Forelimb muscle (tissue), 1 donor: ENCODE results near the gene ZBTB8A. TPM values are rescaled to one million over a fixed set of nuclear protein-coding genes. Genes with fewer than 3 reads are reported as not detected.

Experiments used
- DNase-seq: peaks from one replicate; pipeline ENCODE4 v3.0.0-alpha.2; 2013; ENCODE audit warnings: low read depth
- polyA plus RNA-seq: library from polyadenylated mRNA; unstranded; fragments of 120-200 nt; gene quantifications from one replicate; pipeline ENCODE4 v1.2.1, GENCODE V29; 2013; ENCODE audit not compliant: insufficient read length

ZBTB8A gene
- polyA plus RNA-seq, 1 donor = 9.1 TPM

- no peak for DNase-seq
Observed at GRCh38 chr1:32652244-32652962, 113.2 kb downstream of the ZBTB8A start.

Other genes starting within 250 kb of the ZBTB8A start
- 40.1 TPM for gene HDAC1, start 247.3 kb upstream of the ZBTB8A start, polyA plus RNA-seq
- gene MARCKSL1, start 203.2 kb upstream of the ZBTB8A start, polyA plus RNA-seq = 136 TPM
- gene FAM229A, start 176.9 kb upstream of the ZBTB8A start, polyA plus RNA-seq = 7.0 TPM
- gene TSSK3, start 176.9 kb upstream of the ZBTB8A start, polyA plus RNA-seq = 2.9 TPM
- 39.6 TPM for gene BSDC1, start 145.0 kb upstream of the ZBTB8A start, polyA plus RNA-seq
- 0.11 TPM for gene ZBTB8B, start 74.4 kb upstream of the ZBTB8A start, polyA plus RNA-seq
- gene ZBTB8OS, start 111.1 kb downstream of the ZBTB8A start, polyA plus RNA-seq = 25.2 TPM
- 141 TPM for gene RBBP4, start 111.8 kb downstream of the ZBTB8A start, polyA plus RNA-seq
- 48.6 TPM for gene SYNC, start 163.3 kb downstream of the ZBTB8A start, polyA plus RNA-seq